Measurements from ENCODE around the gene CAMKK2. TPM values are rescaled to one million over a fixed set of nuclear protein-coding genes. Genes with fewer than 3 reads are reported as not detected.
"Not testable (repeated sequence)": the region's sequence is repeated elsewhere in the genome, so short reads cannot be mapped to it uniquely, and the experiment has no call there.

The CAMKK2 gene
- polyA plus RNA-seq, 1 of the 3 experiments (the other 2 are of a cell fraction): 23.6 TPM

DNA sequence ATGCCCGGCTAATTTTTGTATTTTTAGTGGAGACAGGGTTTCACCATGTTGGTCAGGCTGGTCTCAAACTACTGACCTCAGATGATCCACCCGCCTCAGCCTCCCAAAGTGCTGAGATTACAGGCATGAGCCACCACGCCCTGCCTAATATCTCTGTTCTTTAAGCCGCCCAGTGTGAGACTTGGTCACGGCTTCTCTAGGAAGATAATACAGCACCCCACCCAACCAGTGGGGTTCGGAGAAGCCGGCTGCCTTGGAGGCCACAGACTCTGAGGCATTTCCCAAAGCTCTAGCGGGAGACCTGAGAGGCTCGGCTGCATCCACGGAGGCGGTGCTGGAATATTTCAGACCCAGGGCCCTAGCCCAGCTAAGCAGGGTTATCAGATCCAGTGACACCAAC is 13.6 kb downstream of the CAMKK2 start:
- H3K36me3 ChIP-seq (replicated peaks in 1 of 2; ENCODE audit: control insufficient read depth in 1 of 2, insufficient read depth in 2 of 2, low read length in 1 of 2); H4K20me1 ChIP-seq (ENCODE audit: insufficient read depth); H3K79me2 ChIP-seq (ENCODE audit: insufficient read depth); H3K9me2 ChIP-seq; H3K4me2 ChIP-seq; H3K27me3 ChIP-seq (ENCODE audit: insufficient read depth); H3F3A ChIP-seq (replicated peaks; ENCODE audit: insufficient read depth); H3K4me3 ChIP-seq (ENCODE audit: low read depth in 2 of 2, low read length in 1 of 2); CTCF ChIA-PET; H2AFZ ChIP-seq (ENCODE audit: low read depth); H3K9me3 ChIP-seq; H3K27ac ChIP-seq (ENCODE audit: low read depth in 2 of 2, low read length in 1 of 2); H3K9ac ChIP-seq; DNase-seq: not testable (repeated sequence)
- peaks cover 4 to 17% of the 10 kb centered on the region in 2 experiments; a peak in 2 of 4 replicates for H3K4me1 ChIP-seq (ENCODE audit: control insufficient read depth in 1 of 2, insufficient read depth in 2 of 2, low read depth in 1 of 2, low read length in 1 of 2)
- 100% methylated on average over 11 of the region's 11 CpGs for WGBS (ENCODE audit: low lambda C conversion rate)
- POLR2A ChIA-PET: interaction anchor here (0.6 kb wide), 1 partner anchor 185 kb away, joined by 3 read pairs; no protein-coding TSS in a partner anchor

- H2AFZ ChIP-seq (ENCODE audit: low read depth): no peak overlapping the region
- H3K27me3 ChIP-seq (ENCODE audit: insufficient read depth): no peaks in the 10 kb centered on the region
- H3K4me3 ChIP-seq (ENCODE audit: low read depth in 2 of 2, low read length in 1 of 2): no peak overlapping the region
- no peak overlapping the region for H3K27ac ChIP-seq (ENCODE audit: low read depth in 2 of 2, low read length in 1 of 2)
- no peak overlapping the region for H3K4me2 ChIP-seq
- no peak for DNase-seq
- peaks cover 0 to 3% of the 10 kb centered on the region in 2 experiments for H3K36me3 ChIP-seq (replicated peaks in 1 of 2; ENCODE audit: control insufficient read depth in 1 of 2, insufficient read depth in 2 of 2, low read length in 1 of 2)
- CTCF ChIA-PET: no interaction called here
- POLR2A ChIA-PET: no interaction called here
- H3K9ac ChIP-seq: no peak overlapping the region
- H3F3A ChIP-seq (replicated peaks; ENCODE audit: insufficient read depth): peaks cover 4% of the 10 kb centered on the region
- H3K4me1 ChIP-seq (ENCODE audit: control insufficient read depth in 1 of 2, insufficient read depth in 2 of 2, low read depth in 1 of 2, low read length in 1 of 2): peaks cover 4 to 17% of the 10 kb centered on the region in 2 experiments; a peak in 2 of 4 replicates
- no peaks in the 10 kb centered on the region for H3K9me3 ChIP-seq
- peaks cover 6% of the 10 kb centered on the region; the same call in 1 of the 2 replicates for H4K20me1 ChIP-seq (ENCODE audit: insufficient read depth)
- peaks cover 17% of the 10 kb centered on the region; the same call in 1 of the 2 replicates for H3K79me2 ChIP-seq (ENCODE audit: insufficient read depth)
- TF ChIP-seq MAX (IDR thresholded peaks at IDR 0.05; ENCODE audit: low read depth) (no peak), GATA2 (CRISPR knock-in tag; IDR thresholded peaks at IDR 0.05) (no peak), USF1 (IDR thresholded peaks at IDR 0.05; ENCODE audit: borderline replicate concordance, low read depth) (no peak), MXI1 (IDR thresholded peaks at IDR 0.05; ENCODE audit: low read depth, low read length) (no peak), RXRA (IDR thresholded peaks at IDR 0.05; ENCODE audit: borderline replicate concordance, low read depth) (no peak)
- WGBS (ENCODE audit: low lambda C conversion rate): 94% methylated on average over 10 of the region's 10 CpGs
- no peaks in the 10 kb centered on the region for H3K9me2 ChIP-seq
Observed at GRCh38 chr12:121282072-121282742, 14.3 kb downstream of the CAMKK2 start.

DNA sequence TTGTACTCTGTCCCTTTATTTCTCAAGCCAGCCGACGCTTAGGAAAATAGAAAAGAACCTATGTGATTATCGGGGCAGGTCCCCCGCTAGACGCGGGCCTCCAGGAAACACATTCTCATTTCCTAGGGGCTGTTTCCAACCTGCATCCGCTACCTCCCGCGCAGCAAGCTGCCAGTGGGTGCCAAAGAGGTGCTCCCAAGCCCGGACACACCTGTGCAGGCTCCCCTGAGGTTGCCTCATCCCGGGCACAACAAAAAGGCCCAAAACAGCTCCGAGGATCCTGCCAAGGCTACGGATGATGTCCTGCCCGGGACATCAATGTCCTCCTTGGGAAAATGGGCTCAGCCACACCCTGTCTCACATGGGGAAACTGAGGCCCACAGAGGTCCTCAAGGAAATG is 15.4 kb downstream of the CAMKK2 start:
- peaks cover 4 to 17% of the 10 kb centered on the region in 2 experiments; a peak in 2 of 4 replicates for H3K4me1 ChIP-seq (ENCODE audit: control insufficient read depth in 1 of 2, insufficient read depth in 2 of 2, low read depth in 1 of 2, low read length in 1 of 2)
- peaks cover 22% of the 10 kb centered on the region; the same call in 1 of the 2 replicates for H3K79me2 ChIP-seq (ENCODE audit: insufficient read depth)
- H3F3A ChIP-seq (replicated peaks; ENCODE audit: insufficient read depth); H3K4me3 ChIP-seq (ENCODE audit: low read depth in 2 of 2, low read length in 1 of 2); POLR2A ChIA-PET; CTCF ChIA-PET; H3K9me3 ChIP-seq; H4K20me1 ChIP-seq (ENCODE audit: insufficient read depth); H3K27me3 ChIP-seq (ENCODE audit: insufficient read depth); H3K9ac ChIP-seq; H3K4me2 ChIP-seq; H2AFZ ChIP-seq (ENCODE audit: low read depth); H3K9me2 ChIP-seq; DNase-seq; H3K27ac ChIP-seq (ENCODE audit: low read depth in 2 of 2, low read length in 1 of 2); H3K36me3 ChIP-seq (replicated peaks in 1 of 2; ENCODE audit: control insufficient read depth in 1 of 2, insufficient read depth in 2 of 2, low read length in 1 of 2): not testable (repeated sequence)
- over 99% methylated on average over 12 of the region's 14 CpGs for WGBS (ENCODE audit: low lambda C conversion rate)

- H3F3A ChIP-seq (replicated peaks; ENCODE audit: insufficient read depth); CTCF ChIA-PET; H3K9me2 ChIP-seq; H3K4me2 ChIP-seq; H3K36me3 ChIP-seq (replicated peaks in 1 of 2; ENCODE audit: control insufficient read depth in 1 of 2, insufficient read depth in 2 of 2, low read length in 1 of 2); H2AFZ ChIP-seq (ENCODE audit: low read depth); POLR2A ChIA-PET; H3K9ac ChIP-seq; H4K20me1 ChIP-seq (ENCODE audit: insufficient read depth); H3K27ac ChIP-seq (ENCODE audit: low read depth in 2 of 2, low read length in 1 of 2); H3K27me3 ChIP-seq (ENCODE audit: insufficient read depth); H3K4me3 ChIP-seq (ENCODE audit: low read depth in 2 of 2, low read length in 1 of 2); H3K9me3 ChIP-seq; DNase-seq: not testable (repeated sequence)
- 86% methylated on average over 10 of the region's 11 CpGs for WGBS (ENCODE audit: low lambda C conversion rate)
- Histone ChIP-seq H3K4me1 (ENCODE audit: control insufficient read depth in 1 of 2, insufficient read depth in 2 of 2, low read depth in 1 of 2, low read length in 1 of 2) (peaks cover 4 to 17% of the 10 kb centered on the region in 2 experiments; a peak in 2 of 4 replicates), H3K79me2 (ENCODE audit: insufficient read depth) (peaks cover 17% of the 10 kb centered on the region; the same call in 1 of the 2 replicates)
Observed at GRCh38 chr12:121280531-121280930, 16.0 kb downstream of the CAMKK2 start.
